Renal cortical epithelial cell (primary cell): Measurements from ENCODE around the gene BBLN. TPM values are rescaled to one million over a fixed set of nuclear protein-coding genes. Genes with fewer than 3 reads are reported as not detected.

Experiments used
- DNase-seq: peaks from one replicate; pipeline ENCODE4 v3.0.0-alpha.2; 2011; ENCODE audit warnings: low read depth
- total RNA-seq: library from RNA; depleted of rRNA; stranded (reverse); fragments of >200 nt; gene quantifications from 2 replicates; pipeline ENCODE4 v1.2.3, GENCODE V29; 2014

Gene BBLN
- total RNA-seq, 1 donor from 2014 or later = 60.3 TPM

- DNase-seq = no peak
Measured at GRCh38 chr9:128211981-128212281, 51.9 kb downstream of the BBLN start.

Other genes starting within 250 kb of the BBLN start
- gene ST6GALNAC4, start 243.2 kb upstream of the BBLN start, total RNA-seq = 31.8 and 33.0 TPM in 2 replicates
- 0.65 and 2.1 TPM in 2 replicates for gene PIP5KL1, start 229.5 kb upstream of the BBLN start, total RNA-seq
- 6.4 and 7.1 TPM in 2 replicates for gene DPM2, start 222.4 kb upstream of the BBLN start, total RNA-seq
- 5.0 and 39.1 TPM in 2 replicates for gene EEIG1, start 179.3 kb upstream of the BBLN start, total RNA-seq
- 7.6 and 13.5 TPM in 2 replicates for gene NAIF1, start 92.9 kb upstream of the BBLN start, total RNA-seq
- 9.8 and 12.3 TPM in 2 replicates for gene SLC25A25, start 92.0 kb upstream of the BBLN start, total RNA-seq
- gene PTGES2, start 32.5 kb upstream of the BBLN start, total RNA-seq = 80.0 and 96.9 TPM in 2 replicates
- 23.6 and 38.2 TPM in 2 replicates for gene LCN2, start 10.8 kb upstream of the BBLN start, total RNA-seq
- 10.9 and 38.1 TPM in 2 replicates for gene CIZ1, start 31.3 kb downstream of the BBLN start, total RNA-seq
- gene DNM1, start 43.1 kb downstream of the BBLN start, total RNA-seq = 9.2 and 33.5 TPM in 2 replicates
- 47.9 and 89.6 TPM in 2 replicates for gene GOLGA2, start 115.7 kb downstream of the BBLN start, total RNA-seq
- 15.5 and 22.6 TPM in 2 replicates for gene SWI5, start 116.0 kb downstream of the BBLN start, total RNA-seq
- gene TRUB2, start 162.2 kb downstream of the BBLN start, total RNA-seq = 15.2 and 17.4 TPM in 2 replicates
- 35.5 and 38.2 TPM in 2 replicates for gene COQ4, start 162.6 kb downstream of the BBLN start, total RNA-seq
- gene SLC27A4, start 180.3 kb downstream of the BBLN start, total RNA-seq = 27.6 and 47.5 TPM in 2 replicates
- gene URM1, start 211.1 kb downstream of the BBLN start, total RNA-seq = 21.9 and 43.7 TPM in 2 replicates